ENCODE data around the gene AIG1.

AIG1 gene

GRCh38 chr6:143055213-143055612 is 5.5 kb upstream of the AIG1 start:
- no peak overlapping the region for H3K9ac ChIP-seq (ENCODE audit: low read length in 2 of 2)
- no peaks in the 10 kb centered on the region for H3K4me1 ChIP-seq (ENCODE audit: control insufficient read depth, insufficient read depth, low read length)
- no peak overlapping the region for H3K4me3 ChIP-seq (ENCODE audit: low read length in 2 of 2)
- H3K27me3 ChIP-seq (ENCODE audit: control insufficient read depth in 1 of 2, insufficient read depth in 2 of 2, low read length in 2 of 2): no peaks in the 10 kb centered on the region
- no peak overlapping the region for H3K27ac ChIP-seq (ENCODE audit: low read length)
- no peaks in the 10 kb centered on the region for H3K36me3 ChIP-seq (ENCODE audit: control insufficient read depth in 2 of 2, insufficient read depth in 2 of 2, low read length in 2 of 2)
- no peaks in the 10 kb centered on the region for H3K9me3 ChIP-seq (ENCODE audit: control insufficient read depth in 2 of 2, low read length in 2 of 2)

- Histone ChIP-seq H3K9ac (ENCODE audit: low read length in 2 of 2) (no peak overlapping the region), H3K27ac (ENCODE audit: low read length) (no peak overlapping the region), H3K4me1 (ENCODE audit: control insufficient read depth, insufficient read depth, low read length) (no peaks in the 10 kb centered on the region), H3K4me3 (ENCODE audit: low read length in 2 of 2) (no peak overlapping the region), H3K27me3 (ENCODE audit: control insufficient read depth in 1 of 2, insufficient read depth in 2 of 2, low read length in 2 of 2) (no peaks in the 10 kb centered on the region), H3K9me3 (ENCODE audit: control insufficient read depth in 2 of 2, low read length in 2 of 2) (no peaks in the 10 kb centered on the region), H3K36me3 (ENCODE audit: control insufficient read depth in 2 of 2, insufficient read depth in 2 of 2, low read length in 2 of 2) (no peaks in the 10 kb centered on the region)
Observed at GRCh38 chr6:143055891-143056290, 4.8 kb upstream of the AIG1 start.

- H3K9me3 ChIP-seq (ENCODE audit: control insufficient read depth in 2 of 2, low read length in 2 of 2): no peaks in the 10 kb centered on the region
- H3K4me3 ChIP-seq (ENCODE audit: low read length in 2 of 2): no peak overlapping the region
- no peak overlapping the region for H3K27ac ChIP-seq (ENCODE audit: low read length)
- H3K4me1 ChIP-seq (ENCODE audit: control insufficient read depth, insufficient read depth, low read length): peaks cover 8% of the 10 kb centered on the region
- H3K27me3 ChIP-seq (ENCODE audit: control insufficient read depth in 1 of 2, insufficient read depth in 2 of 2, low read length in 2 of 2): no peaks in the 10 kb centered on the region
- H3K9ac ChIP-seq (ENCODE audit: low read length in 2 of 2): no peak overlapping the region
- H3K36me3 ChIP-seq (ENCODE audit: control insufficient read depth in 2 of 2, insufficient read depth in 2 of 2, low read length in 2 of 2): no peaks in the 10 kb centered on the region
Observed at GRCh38 chr6:143058987-143059386, 1.7 kb upstream of the AIG1 start.

- Histone ChIP-seq H3K27me3 (ENCODE audit: control insufficient read depth in 1 of 2, insufficient read depth in 2 of 2, low read length in 2 of 2) (no peaks in the 10 kb centered on the region), H3K36me3 (ENCODE audit: control insufficient read depth in 2 of 2, insufficient read depth in 2 of 2, low read length in 2 of 2) (no peaks in the 10 kb centered on the region), H3K9me3 (ENCODE audit: control insufficient read depth in 2 of 2, low read length in 2 of 2) (no peaks in the 10 kb centered on the region), H3K4me3 (ENCODE audit: low read length in 2 of 2) (peak overlapping the region; percentile 71 to 81), H3K27ac (ENCODE audit: low read length) (peak overlapping the region; percentile 86), H3K9ac (ENCODE audit: low read length in 2 of 2) (peak overlapping the region; percentile 85 to 87), H3K4me1 (ENCODE audit: control insufficient read depth, insufficient read depth, low read length) (peaks cover 8% of the 10 kb centered on the region)
Observed at GRCh38 chr6:143059663-143060353, 881 bp upstream of the AIG1 start.

GRCh38 chr6:143060354-143060805 is 309 bp upstream of the AIG1 start:
- Histone ChIP-seq H3K9ac (ENCODE audit: low read length in 2 of 2) (peak overlapping the region; percentile 85 to 87), H3K36me3 (ENCODE audit: control insufficient read depth in 2 of 2, insufficient read depth in 2 of 2, low read length in 2 of 2) (no peaks in the 10 kb centered on the region), H3K4me3 (ENCODE audit: low read length in 2 of 2) (peak overlapping the region; percentile 71 to 81), H3K4me1 (ENCODE audit: control insufficient read depth, insufficient read depth, low read length) (peaks cover 8% of the 10 kb centered on the region), H3K27ac (ENCODE audit: low read length) (peak overlapping the region; percentile 86), H3K27me3 (ENCODE audit: control insufficient read depth in 1 of 2, insufficient read depth in 2 of 2, low read length in 2 of 2) (no peaks in the 10 kb centered on the region), H3K9me3 (ENCODE audit: control insufficient read depth in 2 of 2, low read length in 2 of 2) (no peaks in the 10 kb centered on the region)

GRCh38 chr6:143061597-143062385 is 1.1 kb downstream of the AIG1 start:
- peaks cover 8% of the 10 kb centered on the region for H3K4me1 ChIP-seq (ENCODE audit: control insufficient read depth, insufficient read depth, low read length)
- H3K9me3 ChIP-seq (ENCODE audit: control insufficient read depth in 2 of 2, low read length in 2 of 2): no peaks in the 10 kb centered on the region
- H3K36me3 ChIP-seq (ENCODE audit: control insufficient read depth in 2 of 2, insufficient read depth in 2 of 2, low read length in 2 of 2): no peaks in the 10 kb centered on the region
- peak overlapping the region in 1 of 2 donors; percentile 91 for H3K9ac ChIP-seq (ENCODE audit: low read length in 2 of 2)
- peak overlapping the region; percentile 81 to 93 for H3K4me3 ChIP-seq (ENCODE audit: low read length in 2 of 2)
- no peak overlapping the region for H3K27ac ChIP-seq (ENCODE audit: low read length)
- H3K27me3 ChIP-seq (ENCODE audit: control insufficient read depth in 1 of 2, insufficient read depth in 2 of 2, low read length in 2 of 2): no peaks in the 10 kb centered on the region

GRCh38 chr6:143062551-143062950 is 1.9 kb downstream of the AIG1 start:
- Histone ChIP-seq H3K9ac (ENCODE audit: low read length in 2 of 2) (no peak overlapping the region), H3K4me1 (ENCODE audit: control insufficient read depth, insufficient read depth, low read length) (peaks cover 8% of the 10 kb centered on the region), H3K27ac (ENCODE audit: low read length) (no peak overlapping the region), H3K4me3 (ENCODE audit: low read length in 2 of 2) (no peak overlapping the region), H3K27me3 (ENCODE audit: control insufficient read depth in 1 of 2, insufficient read depth in 2 of 2, low read length in 2 of 2) (no peaks in the 10 kb centered on the region), H3K9me3 (ENCODE audit: control insufficient read depth in 2 of 2, low read length in 2 of 2) (no peaks in the 10 kb centered on the region), H3K36me3 (ENCODE audit: control insufficient read depth in 2 of 2, insufficient read depth in 2 of 2, low read length in 2 of 2) (no peaks in the 10 kb centered on the region)

- Histone ChIP-seq H3K27me3 (ENCODE audit: control insufficient read depth in 1 of 2, insufficient read depth in 2 of 2, low read length in 2 of 2) (no peaks in the 10 kb centered on the region), H3K9ac (ENCODE audit: low read length in 2 of 2) (no peak overlapping the region), H3K36me3 (ENCODE audit: control insufficient read depth in 2 of 2, insufficient read depth in 2 of 2, low read length in 2 of 2) (no peaks in the 10 kb centered on the region), H3K9me3 (ENCODE audit: control insufficient read depth in 2 of 2, low read length in 2 of 2) (no peaks in the 10 kb centered on the region), H3K4me3 (ENCODE audit: low read length in 2 of 2) (no peak overlapping the region), H3K27ac (ENCODE audit: low read length) (no peak overlapping the region), H3K4me1 (ENCODE audit: control insufficient read depth, insufficient read depth, low read length) (peaks cover 8% of the 10 kb centered on the region)
Observed at GRCh38 chr6:143063631-143064030, 2.9 kb downstream of the AIG1 start.

GRCh38 chr6:143064271-143064670 is 3.6 kb downstream of the AIG1 start:
- Histone ChIP-seq H3K9me3 (ENCODE audit: control insufficient read depth in 2 of 2, low read length in 2 of 2) (no peaks in the 10 kb centered on the region), H3K9ac (ENCODE audit: low read length in 2 of 2) (no peak overlapping the region), H3K36me3 (ENCODE audit: control insufficient read depth in 2 of 2, insufficient read depth in 2 of 2, low read length in 2 of 2) (no peaks in the 10 kb centered on the region), H3K4me1 (ENCODE audit: control insufficient read depth, insufficient read depth, low read length) (peaks cover 8% of the 10 kb centered on the region), H3K27me3 (ENCODE audit: control insufficient read depth in 1 of 2, insufficient read depth in 2 of 2, low read length in 2 of 2) (no peaks in the 10 kb centered on the region), H3K4me3 (ENCODE audit: low read length in 2 of 2) (no peak overlapping the region), H3K27ac (ENCODE audit: low read length) (no peak overlapping the region)

- H3K4me3 ChIP-seq (ENCODE audit: low read length in 2 of 2): no peak overlapping the region
- H3K27ac ChIP-seq (ENCODE audit: low read length): no peak overlapping the region
- peaks cover 8% of the 10 kb centered on the region for H3K4me1 ChIP-seq (ENCODE audit: control insufficient read depth, insufficient read depth, low read length)
- H3K9me3 ChIP-seq (ENCODE audit: control insufficient read depth in 2 of 2, low read length in 2 of 2): no peaks in the 10 kb centered on the region
- no peaks in the 10 kb centered on the region for H3K27me3 ChIP-seq (ENCODE audit: control insufficient read depth in 1 of 2, insufficient read depth in 2 of 2, low read length in 2 of 2)
- no peak overlapping the region for H3K9ac ChIP-seq (ENCODE audit: low read length in 2 of 2)
- no peaks in the 10 kb centered on the region for H3K36me3 ChIP-seq (ENCODE audit: control insufficient read depth in 2 of 2, insufficient read depth in 2 of 2, low read length in 2 of 2)
Observed at GRCh38 chr6:143064951-143065683, 4.4 kb downstream of the AIG1 start.
